ENCODE measurements around the gene FAM83E. TPM values are rescaled to one million over a fixed set of nuclear protein-coding genes. Genes with fewer than 3 reads are reported as not detected.

The FAM83E gene
- total and polyA plus RNA-seq, 10 of the 15 experiments (the other 5 are each of a cell fraction or from before 2014, with no cell fraction given) = 0.14 to 2.5 (median 0.33) TPM; not detected in 4

DNA sequence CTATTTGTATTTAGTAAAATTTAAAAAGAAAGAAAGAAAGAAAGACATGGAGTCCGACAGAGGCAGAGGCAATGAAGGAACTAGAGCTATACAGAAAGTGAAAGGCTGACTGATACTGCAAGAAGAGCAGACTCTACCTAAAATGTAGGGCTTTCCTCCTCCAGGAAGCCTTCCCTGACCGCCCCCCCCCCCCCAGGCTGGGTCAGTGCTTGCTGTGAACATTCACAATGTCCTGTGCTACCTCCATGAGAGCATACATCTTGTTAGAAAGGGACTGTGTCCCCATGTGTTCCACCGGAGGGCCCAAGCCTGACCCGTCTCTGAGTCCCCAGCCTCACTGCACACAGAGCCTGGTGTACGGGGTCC, 36.8 kb upstream of the FAM83E start (continued):
- TF ChIP-seq LARP7 (IDR thresholded peaks at IDR 0.05) (no peak), ZNF384 (IDR thresholded peaks at IDR 0.05; ENCODE audit: borderline replicate concordance, low read depth, low read length) (no peak), BRCA1 (IDR thresholded peaks at IDR 0.05; ENCODE audit: low read depth, low read length) (no peak), NBN (IDR thresholded peaks at IDR 0.05) (no peak), CHD1 (IDR thresholded peaks at IDR 0.05; ENCODE audit: low read depth, low read length) (no peak)
- TF ChIP-seq, protein P1, sequence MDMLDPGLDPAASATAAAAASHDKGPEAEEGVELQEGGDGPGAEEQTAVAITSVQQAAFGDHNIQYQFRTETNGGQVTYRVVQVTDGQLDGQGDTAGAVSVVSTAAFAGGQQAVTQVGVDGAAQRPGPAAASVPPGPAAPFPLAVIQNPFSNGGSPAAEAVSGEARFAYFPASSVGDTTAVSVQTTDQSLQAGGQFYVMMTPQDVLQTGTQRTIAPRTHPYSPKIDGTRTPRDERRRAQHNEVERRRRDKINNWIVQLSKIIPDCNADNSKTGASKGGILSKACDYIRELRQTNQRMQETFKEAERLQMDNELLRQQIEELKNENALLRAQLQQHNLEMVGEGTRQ (IDR thresholded peaks at IDR 0.05; ENCODE audit: borderline replicate concordance, low read depth, low read length) = no peak
- TF ChIP-seq, protein P2, sequence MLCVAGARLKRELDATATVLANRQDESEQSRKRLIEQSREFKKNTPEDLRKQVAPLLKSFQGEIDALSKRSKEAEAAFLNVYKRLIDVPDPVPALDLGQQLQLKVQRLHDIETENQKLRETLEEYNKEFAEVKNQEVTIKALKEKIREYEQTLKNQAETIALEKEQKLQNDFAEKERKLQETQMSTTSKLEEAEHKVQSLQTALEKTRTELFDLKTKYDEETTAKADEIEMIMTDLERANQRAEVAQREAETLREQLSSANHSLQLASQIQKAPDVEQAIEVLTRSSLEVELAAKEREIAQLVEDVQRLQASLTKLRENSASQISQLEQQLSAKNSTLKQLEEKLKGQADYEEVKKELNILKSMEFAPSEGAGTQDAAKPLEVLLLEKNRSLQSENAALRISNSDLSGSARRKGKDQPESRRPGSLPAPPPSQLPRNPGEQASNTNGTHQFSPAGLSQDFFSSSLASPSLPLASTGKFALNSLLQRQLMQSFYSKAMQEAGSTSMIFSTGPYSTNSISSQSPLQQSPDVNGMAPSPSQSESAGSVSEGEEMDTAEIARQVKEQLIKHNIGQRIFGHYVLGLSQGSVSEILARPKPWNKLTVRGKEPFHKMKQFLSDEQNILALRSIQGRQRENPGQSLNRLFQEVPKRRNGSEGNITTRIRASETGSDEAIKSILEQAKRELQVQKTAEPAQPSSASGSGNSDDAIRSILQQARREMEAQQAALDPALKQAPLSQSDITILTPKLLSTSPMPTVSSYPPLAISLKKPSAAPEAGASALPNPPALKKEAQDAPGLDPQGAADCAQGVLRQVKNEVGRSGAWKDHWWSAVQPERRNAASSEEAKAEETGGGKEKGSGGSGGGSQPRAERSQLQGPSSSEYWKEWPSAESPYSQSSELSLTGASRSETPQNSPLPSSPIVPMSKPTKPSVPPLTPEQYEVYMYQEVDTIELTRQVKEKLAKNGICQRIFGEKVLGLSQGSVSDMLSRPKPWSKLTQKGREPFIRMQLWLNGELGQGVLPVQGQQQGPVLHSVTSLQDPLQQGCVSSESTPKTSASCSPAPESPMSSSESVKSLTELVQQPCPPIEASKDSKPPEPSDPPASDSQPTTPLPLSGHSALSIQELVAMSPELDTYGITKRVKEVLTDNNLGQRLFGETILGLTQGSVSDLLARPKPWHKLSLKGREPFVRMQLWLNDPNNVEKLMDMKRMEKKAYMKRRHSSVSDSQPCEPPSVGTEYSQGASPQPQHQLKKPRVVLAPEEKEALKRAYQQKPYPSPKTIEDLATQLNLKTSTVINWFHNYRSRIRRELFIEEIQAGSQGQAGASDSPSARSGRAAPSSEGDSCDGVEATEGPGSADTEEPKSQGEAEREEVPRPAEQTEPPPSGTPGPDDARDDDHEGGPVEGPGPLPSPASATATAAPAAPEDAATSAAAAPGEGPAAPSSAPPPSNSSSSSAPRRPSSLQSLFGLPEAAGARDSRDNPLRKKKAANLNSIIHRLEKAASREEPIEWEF (IDR thresholded peaks at IDR 0.05; ENCODE audit: insufficient replicate concordance, low read depth, low read length) = no peak

All from GM12878 (cell line).